GM18505 (cell line): Measurements from ENCODE around the gene TEX14.

Source experiments
- ATAC-seq: cut with Tn5 transposase; IDR thresholded peaks from one replicate; pipeline ENCODE4 v1.9.1; 2021; ENCODE audit not compliant: unreplicated experiment
- POLR2A ChIP-seq: IDR thresholded peaks from 4 replicates; pipeline ENCODE4 v1.6.1; 2011; ENCODE audit warnings: borderline replicate concordance; ENCODE audit not compliant: insufficient read depth, insufficient read length; ENCODE audit errors: extremely low read depth

TEX14 gene

DNA sequence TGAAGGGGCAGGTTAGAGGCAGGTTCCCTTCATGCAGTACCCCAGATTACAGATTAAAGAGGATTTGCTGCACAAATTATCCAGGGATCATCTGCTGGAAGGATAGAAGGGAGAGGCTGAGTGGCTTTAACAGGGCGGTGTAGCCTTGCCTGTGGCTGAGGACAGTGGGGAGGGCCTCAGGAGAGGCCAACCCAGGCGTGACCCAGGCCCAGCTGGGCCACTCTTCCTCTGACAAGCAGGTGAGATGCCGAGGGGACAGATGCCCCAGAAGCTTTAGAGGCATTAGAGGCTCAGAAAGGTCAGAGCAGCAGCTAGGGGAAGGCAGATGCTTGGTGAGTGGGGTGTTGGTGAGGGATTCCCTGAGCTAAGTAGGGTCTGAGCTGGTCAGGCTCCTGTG is 159.3 kb downstream of the TEX14 start:
- ATAC-seq, result no peak
- no peak for TF ChIP-seq POLR2A

DNA sequence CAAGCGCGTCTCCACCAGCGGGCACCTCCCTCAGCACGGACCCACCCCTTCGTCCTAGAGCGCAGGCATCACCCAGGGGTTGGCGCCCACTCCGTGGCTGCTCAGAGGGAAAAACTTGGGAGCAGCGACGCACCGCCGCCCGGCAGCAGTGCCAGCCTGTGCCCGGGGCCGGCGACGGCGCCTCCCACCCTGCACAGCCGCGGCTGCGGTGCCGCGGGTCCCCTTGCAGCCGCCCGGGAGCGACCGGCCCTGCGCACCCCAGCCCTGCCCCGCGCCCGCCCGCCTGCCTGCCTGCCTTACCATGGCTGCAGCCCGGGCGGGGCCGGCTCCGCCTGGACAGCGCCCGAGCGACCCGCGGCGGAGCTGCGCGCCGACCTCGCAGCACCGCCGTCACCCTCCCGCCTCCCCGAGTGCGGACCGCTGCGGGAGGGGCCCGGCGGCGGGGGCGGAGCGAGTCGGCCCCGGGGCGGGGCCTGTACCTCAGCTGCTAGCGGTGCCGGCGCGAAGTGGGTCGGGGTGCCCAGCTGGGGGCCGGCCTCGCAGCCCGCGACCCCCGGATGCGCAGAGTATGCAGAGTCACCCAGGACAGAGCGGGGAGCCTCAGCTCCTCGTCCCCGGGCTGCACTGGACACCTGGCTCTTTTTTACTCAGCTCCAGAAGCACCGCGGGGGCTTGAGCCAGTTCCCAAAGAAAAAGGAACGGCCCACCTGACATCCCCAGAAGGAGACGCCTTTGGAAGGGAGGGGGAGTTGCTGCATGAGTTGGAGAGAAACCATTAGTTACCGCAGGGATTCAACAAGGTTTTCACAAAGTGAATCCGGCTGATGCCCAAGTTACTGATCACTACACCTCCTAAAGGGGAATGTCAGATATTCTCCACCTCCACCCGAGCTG is 159.9 kb downstream of the TEX14 start:
- no peak for TF ChIP-seq POLR2A

DNA sequence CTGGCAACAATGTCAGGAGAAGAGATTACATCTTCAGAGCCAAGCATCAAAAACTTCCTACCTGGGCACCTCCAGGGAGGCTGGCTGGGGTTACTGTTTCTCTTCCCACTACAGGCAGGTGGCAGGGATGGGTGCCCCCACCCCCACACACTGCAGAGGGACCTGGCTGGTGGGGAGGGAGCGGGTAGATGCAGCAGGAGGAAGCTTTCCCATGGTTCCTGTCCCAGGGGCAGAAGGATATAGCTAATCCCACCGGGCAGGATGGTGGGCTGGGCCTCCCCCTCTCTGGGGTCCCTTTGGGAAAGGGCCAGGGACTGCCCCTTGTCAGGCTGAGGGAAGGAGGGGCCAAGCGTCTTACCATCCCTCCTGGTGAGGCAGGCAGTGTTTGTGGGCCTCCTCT is 160.7 kb downstream of the TEX14 start:
- TF ChIP-seq POLR2A, result no peak
- ATAC-seq, result no peak

More for the DNA sequence above, 159.9 kb downstream of the TEX14 start:
- ATAC-seq, result no peak

DNA sequence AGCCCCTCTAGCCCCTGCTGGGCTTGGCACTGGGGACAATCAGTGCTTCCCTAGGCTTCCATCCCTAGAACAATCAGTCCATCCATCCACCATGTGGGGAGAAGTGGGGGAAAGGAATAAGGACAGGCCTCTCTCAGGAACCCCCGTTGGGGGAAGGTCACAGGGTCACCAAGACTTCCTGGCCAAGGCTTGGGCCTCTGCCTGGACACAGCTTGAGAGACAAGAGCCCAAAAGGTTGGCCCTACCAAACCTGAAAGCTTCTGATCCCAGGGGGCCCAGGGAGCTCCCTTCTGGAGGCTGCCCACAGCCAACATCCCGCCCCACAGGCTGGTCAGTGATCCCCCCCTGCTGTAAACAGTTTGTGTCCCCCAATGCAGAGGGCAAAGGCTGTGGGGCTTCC is 161.2 kb downstream of the TEX14 start:
- no peak for ATAC-seq
- no peak for TF ChIP-seq POLR2A

DNA sequence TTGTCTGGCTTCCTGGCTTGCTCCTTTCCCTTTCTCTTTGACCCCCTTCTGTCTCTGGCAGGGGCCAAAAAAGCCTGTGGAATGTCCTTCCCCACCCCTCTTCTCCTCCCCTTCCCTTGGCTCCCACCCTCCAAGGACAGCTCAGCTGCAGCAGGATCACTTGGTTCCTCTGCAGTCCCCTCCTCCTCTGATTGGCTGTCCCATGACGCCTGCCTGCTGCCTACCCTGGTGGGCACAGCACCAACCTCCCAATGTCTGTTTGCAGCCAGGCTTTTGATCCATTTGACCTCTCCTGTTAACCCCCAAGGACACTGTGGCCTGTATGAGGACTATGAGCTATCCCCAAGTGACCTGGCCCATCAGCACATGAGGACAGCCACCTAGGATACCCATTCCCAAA is 162.6 kb downstream of the TEX14 start:
- no peak for TF ChIP-seq POLR2A
- ATAC-seq, result no peak

DNA sequence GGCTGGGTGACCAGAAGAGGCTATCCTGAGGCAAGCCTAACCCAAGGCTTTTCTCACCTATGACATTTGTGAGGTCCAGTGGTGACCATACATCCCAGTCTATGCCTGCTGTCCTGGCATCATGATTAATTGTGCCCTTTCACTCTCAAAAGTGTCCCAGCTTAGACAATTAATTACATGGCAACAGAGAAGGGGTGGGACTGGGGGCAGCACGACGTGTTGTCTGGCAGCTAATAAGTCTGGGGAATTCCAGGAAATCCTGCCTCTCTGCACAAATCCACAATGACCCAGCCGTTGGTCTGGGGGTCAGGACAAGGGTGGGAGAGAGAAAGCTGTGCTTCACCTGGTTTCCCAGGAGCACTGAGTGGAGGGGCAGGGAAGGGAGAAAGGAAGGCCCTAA is 163.4 kb downstream of the TEX14 start:
- TF ChIP-seq POLR2A, result no peak
- ATAC-seq, result no peak

DNA sequence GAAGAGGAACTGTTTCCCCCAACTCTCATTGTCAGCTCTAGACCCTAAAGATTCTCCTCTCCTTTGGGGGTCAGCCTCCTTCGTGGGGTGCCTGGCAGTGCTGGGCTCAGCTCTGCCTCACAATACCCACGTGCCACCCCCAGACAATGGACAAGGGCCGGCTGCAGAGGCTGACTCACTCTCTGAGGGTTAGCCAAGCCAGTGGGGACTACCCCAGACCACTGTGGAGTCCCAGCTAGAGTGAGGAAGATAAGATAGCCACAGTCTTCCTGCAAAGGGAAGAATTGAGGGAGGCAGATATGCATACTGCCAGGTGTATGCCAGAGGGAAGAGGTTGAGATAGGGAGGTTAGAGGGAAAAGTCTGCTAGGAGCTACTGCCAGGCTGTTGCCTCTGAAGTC is 163.9 kb downstream of the TEX14 start:
- no peak for TF ChIP-seq POLR2A
- no peak for ATAC-seq

DNA sequence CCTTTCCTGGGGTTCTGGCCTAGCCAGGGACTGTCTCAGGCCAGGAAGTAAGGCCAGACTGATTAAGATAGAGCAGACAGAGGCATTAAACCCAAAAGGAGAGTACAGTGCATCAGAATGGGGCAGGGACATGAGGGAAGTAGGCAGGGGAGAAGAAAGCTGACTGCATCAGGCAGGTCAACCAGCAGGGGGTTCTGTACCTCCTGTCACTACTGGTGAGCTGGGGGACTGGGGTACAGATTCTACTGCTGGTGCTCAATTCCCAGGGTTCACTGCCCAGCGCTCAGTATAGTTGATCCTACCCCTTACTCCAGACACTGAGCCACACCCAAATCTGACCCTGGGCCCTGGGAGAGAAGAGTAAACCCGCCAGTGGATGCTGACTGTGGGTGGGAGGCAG is 164.5 kb downstream of the TEX14 start:
- no peak for ATAC-seq
- TF ChIP-seq POLR2A, result no peak

DNA sequence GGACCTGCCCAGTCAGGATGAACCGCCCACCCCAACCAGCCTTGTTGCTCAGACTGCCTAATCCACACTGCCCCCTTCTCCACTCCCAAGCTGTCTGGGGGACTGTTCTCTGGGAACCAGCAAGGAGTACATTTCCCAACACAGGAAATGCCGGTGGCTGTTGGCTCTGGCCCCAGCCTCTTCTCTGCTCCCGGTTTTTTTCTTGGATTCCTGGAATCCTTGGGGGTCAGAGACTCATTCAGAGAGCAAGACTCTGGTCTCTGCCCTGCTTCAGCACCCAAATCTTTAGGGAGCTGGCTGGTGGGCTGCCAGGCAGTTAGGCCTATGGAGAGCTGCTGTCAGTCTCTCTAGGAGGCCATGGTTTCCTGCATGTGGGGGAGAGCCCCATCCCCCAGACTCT is 166.6 kb downstream of the TEX14 start:
- no peak for TF ChIP-seq POLR2A
- ATAC-seq, result no peak

DNA sequence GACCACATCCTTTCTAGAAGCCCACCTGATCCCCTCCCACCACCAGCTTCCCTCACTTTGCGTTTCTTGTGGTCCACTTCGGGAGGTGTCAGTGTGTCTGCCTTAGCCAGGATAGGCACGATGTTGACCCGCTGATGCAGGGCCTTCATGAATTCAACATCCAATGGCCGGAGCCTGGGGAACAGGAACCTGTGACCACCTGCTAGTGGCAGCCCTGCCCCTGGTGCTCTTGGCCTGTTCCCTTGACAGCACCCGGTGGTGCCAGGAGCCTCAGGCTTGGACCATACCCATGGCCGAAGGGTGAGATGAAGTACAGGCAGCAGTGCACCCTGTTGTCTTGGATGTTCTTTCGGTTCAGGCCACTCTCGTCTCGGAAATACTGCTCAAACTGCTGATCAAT is 170.2 kb downstream of the TEX14 start:
- no peak for ATAC-seq

DNA sequence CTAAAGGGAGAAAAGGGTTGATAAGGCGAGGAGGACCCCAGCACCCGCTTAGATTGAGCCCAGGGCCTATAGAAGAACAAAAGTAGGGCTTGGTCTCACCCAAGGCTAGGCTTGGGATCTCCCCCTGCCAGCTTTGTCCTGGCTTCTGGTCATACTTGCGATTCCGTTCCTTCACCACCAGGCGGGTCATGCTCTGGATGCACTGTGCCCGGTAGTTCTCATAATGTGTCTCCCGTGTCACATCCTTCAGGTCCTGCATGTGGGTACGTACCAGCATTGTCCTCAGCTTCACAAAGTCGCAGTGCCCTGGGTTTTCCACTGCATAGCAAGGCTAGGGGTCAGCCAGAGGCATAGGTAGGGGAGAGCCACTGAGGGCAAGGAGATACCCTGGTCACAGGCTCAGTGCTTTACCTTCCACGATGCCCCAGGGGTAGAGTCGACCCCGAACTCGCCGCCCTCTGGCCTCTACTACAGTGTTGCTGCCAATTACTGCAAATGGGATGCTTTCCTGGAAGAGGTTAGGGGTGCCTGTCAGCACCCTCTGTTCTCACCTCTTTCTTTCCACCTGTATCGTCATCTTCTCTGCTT is 170.9 kb downstream of the TEX14 start:
- no peak for ATAC-seq
- no peak for TF ChIP-seq POLR2A

More for the DNA sequence above, 170.2 kb downstream of the TEX14 start:
- TF ChIP-seq POLR2A, result no peak

DNA sequence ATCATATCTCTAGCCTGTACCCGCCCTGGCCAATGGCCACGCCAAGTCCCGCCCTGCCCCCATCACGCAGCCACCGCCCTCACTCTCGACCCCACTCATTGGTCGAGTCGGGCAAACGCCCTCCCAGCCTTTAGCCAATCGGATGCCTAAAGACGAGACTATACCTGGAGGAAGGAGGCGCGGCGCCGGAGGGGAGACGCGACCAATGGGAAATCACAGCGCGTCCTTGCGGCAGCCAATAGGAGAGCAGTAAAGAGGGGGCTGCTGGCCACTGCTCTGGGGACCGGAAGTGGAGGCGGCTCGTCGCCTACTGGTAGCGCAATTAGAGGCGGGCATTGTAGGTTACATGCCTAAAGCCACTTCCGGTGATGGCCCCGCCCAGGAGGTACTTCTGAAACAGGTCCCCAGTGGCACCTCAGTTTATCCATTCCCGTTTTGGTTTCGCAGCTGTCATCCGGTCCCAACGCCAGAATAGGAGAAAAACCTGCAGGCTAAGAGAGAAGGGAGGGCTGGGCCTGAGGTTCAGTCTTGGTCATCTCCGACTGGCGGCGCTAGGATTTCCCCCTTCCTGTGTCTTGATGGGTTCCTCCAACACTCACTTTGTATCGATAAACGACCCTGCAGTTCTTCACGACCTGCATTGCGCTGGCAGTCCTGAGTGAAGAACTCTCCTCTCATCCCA is 173.8 kb downstream of the TEX14 start:
- peak; percentile 78 for ATAC-seq
- peak; percentile 66 for TF ChIP-seq POLR2A

DNA sequence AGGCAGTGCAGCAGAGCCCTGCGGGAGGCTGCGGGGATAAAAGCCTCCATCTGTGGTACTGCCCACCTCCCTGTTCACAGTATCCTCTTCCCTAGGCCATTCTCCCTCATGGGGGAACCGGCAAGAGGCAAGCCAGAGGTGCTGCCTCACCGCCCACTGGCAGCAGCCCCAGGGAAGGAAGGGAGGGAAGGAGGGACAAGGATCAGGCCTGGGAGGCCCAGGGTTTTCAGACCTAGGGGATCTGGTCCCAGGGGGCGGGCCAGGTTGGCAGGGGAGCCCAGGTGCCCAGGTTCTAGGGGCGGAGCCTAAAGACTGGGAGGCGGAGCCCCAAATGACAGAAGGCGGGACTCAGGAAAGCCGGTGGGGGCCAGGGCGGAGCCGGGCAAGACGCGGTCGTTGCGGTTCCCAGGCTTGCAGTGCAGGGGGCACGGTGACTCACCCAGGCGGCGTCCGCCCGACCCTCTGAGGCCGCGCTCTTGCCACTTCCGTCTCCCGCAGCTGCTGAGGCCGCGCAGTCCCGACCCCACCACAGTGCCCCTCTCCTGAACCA is 174.4 kb downstream of the TEX14 start:
- ATAC-seq, result no peak
- TF ChIP-seq POLR2A, result peak; percentile 73
